ENCODE measurements around the gene MED27. TPM values are rescaled to one million over a fixed set of nuclear protein-coding genes. Genes with fewer than 3 reads are reported as not detected.

The MED27 gene
- total and polyA plus RNA-seq, 2 of the 4 experiments (the other 2 are of a cell fraction), result 50.2 to 63.4 TPM

GRCh38 chr9:131848570-131849160, 231.0 kb downstream of the MED27 start:
- ATAC-seq (ENCODE audit: low read depth), result no peak

More at GRCh38 chr9:131848570-131849160, 231.0 kb downstream of the MED27 start:
- intact Hi-C loops (cut with micrococcal nuclease) (no loop called here), dilution Hi-C loops (cut with HindIII; ENCODE audit: low sequenced_read_pairs, unreplicated experiment) (no loop called here), in situ Hi-C loops (cut with MboI; ENCODE audit: low sequenced_read_pairs) (no loop called here)
- Histone ChIP-seq H3K4me1 (ENCODE audit: control insufficient read depth, insufficient read depth, low read length) (no peaks in the 10 kb centered on the region), H4K91ac (ENCODE audit: insufficient read depth, low read depth, low read length) (no peak overlapping the region), H3K56ac (ENCODE audit: extremely low read depth, insufficient read depth, low read length) (no peak overlapping the region), H3K36me3 (ENCODE audit: control insufficient read depth, insufficient read depth, low read length) (no peaks in the 10 kb centered on the region), H3K4me2 (ENCODE audit: low read depth, low read length) (no peak overlapping the region), H3K27me3 (ENCODE audit: control insufficient read depth, insufficient read depth, low read length) (peaks cover 23% of the 10 kb centered on the region), H3K9ac (ENCODE audit: low read depth, low read length) (no peak overlapping the region), H4K5ac (ENCODE audit: low read depth, low read length) (no peak overlapping the region), H2AFZ (replicated peaks; ENCODE audit: low read length, poor library complexity) (no peak overlapping the region), H3K9me1 (ENCODE audit: insufficient read depth, low read length) (peaks cover 14% of the 10 kb centered on the region; the same call in 1 of the 2 replicates), H2AK9ac (replicated peaks; ENCODE audit: low read depth, low read length, poor library complexity) (peak overlapping the region; percentile 24), H3K23ac (ENCODE audit: low read depth, low read length) (no peak overlapping the region), H3K9me3 (ENCODE audit: control insufficient read depth, insufficient read depth, low read length) (no peaks in the 10 kb centered on the region; the same call in 1 of the 2 replicates), H4K8ac (ENCODE audit: low read depth in 2 of 2, low read length in 2 of 2) (no peak overlapping the region), H2BK120ac (ENCODE audit: low read depth, low read length) (no peak overlapping the region), H3K4ac (ENCODE audit: low read depth, low read length) (no peak overlapping the region), H4K20me1 (ENCODE audit: insufficient read depth, low read length) (no peaks in the 10 kb centered on the region; the same call in 1 of the 2 replicates), H3K14ac (replicated peaks; ENCODE audit: low read depth, low read length) (no peak overlapping the region), H3K4me3 (ENCODE audit: insufficient read depth, low read depth, low read length) (no peak overlapping the region), H2BK5ac (ENCODE audit: low read depth, low read length, poor library complexity, severe bottlenecking) (no peak overlapping the region), H2BK20ac (ENCODE audit: low read depth, low read length) (no peak overlapping the region), H3K18ac (ENCODE audit: low read depth, low read length) (no peak overlapping the region), H3K79me1 (ENCODE audit: low read depth in 1 of 2, low read length in 2 of 2) (no peaks in the 10 kb centered on the region), H3K27ac (ENCODE audit: insufficient read depth, low read length) (no peak overlapping the region), H2BK15ac (ENCODE audit: low read depth, low read length) (no peak overlapping the region), H2AK5ac (ENCODE audit: low read depth, low read length) (no peak overlapping the region)
- BruUV-seq (replicated peaks), result no TSS peak
- DNase-seq, result no peak
- POLR2A ChIA-PET (ENCODE audit: unreplicated experiment), result no interaction called here
- 81% methylated on average over 15 of the region's 35 CpGs; no CpG with 5 or more reads in 1 of the 2 experiments for WGBS, 2 experiments (ENCODE audit: extremely low coverage in 2 of 2, insufficient read length in 1 of 2)
- no peak for TF ChIP-seq RAD21 (IDR thresholded peaks at IDR 0.05; ENCODE audit: low read length)
- no peak for TF ChIP-seq SMC3 (IDR thresholded peaks at IDR 0.05; ENCODE audit: low read depth, low read length)
- TF ChIP-seq CEBPB (IDR thresholded peaks at IDR 0.05; ENCODE audit: low read depth, low read length), result no peak
- no peak for TF ChIP-seq POLR2A (IDR thresholded peaks at IDR 0.05; ENCODE audit: low read depth, low read length)
- no peak for TF ChIP-seq FOS (IDR thresholded peaks at IDR 0.05; ENCODE audit: low read depth, low read length)
- TF ChIP-seq MXI1 (IDR thresholded peaks at IDR 0.05; ENCODE audit: borderline replicate concordance, low read depth, low read length), result no peak
- TF ChIP-seq CHD1 (IDR thresholded peaks at IDR 0.05; ENCODE audit: low read depth, low read length), result no peak
- TF ChIP-seq MAZ (IDR thresholded peaks at IDR 0.05; ENCODE audit: borderline replicate concordance, low read depth, low read length), result no peak
- no peak for TF ChIP-seq ELK1 (IDR thresholded peaks at IDR 0.05; ENCODE audit: borderline replicate concordance, low read depth, low read length)
- no peak for TF ChIP-seq BHLHE40 (IDR thresholded peaks at IDR 0.05; ENCODE audit: low read depth, low read length)
- no peak for TF ChIP-seq RFX5 (IDR thresholded peaks at IDR 0.05; ENCODE audit: low read depth, low read length)
- CTCF ChIA-PET, result no interaction called here
